ENCODE data around the gene TMPRSS9.
A peak's percentile ranks its signal among the peaks of the same experiment; 100 is the strongest.

TMPRSS9 gene

DNA sequence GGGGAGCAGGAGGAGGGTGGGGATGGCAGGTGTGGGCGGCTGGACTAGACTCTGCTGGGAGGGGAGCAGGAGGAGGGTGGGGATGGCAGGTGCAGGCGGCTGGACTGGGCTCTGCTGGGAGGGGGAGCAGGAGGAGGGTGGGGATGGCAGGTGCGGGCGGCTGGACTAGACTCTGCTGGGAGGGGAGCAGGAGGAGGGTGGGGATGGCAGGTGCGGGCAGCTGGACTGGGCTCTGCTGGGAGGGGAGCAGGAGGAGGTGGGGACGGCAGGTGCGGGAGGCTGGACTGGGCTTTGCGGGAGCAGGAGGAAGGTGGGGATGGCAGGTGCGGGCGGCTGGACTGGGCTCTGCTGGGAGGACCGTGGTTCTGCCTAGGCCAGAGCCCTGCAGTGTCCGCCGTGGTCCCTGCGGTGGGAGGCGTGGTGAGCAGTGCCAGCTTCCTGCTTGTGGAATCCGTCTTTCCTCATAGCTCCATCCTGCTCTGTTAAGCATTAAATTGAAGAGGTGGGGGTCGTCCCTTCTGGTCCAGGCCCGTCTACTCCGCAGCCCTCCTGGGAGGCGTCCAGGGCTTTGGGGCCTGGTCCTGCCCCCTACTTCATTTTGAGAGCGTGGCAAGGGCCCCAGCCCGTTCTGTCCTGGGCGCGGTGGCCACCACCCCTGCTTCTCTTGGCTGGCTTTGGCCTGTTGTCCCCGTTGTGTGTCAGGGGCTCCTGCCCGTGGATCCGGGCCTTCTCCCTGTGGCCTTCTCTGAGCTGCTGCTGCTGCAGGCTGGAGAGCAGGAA lies 26.8 kb upstream of the TMPRSS9 start:
- DNase-seq, result no peak
- TF ChIP-seq POLR2A (IDR thresholded peaks at IDR 0.05; ENCODE audit: low read length) (no peak), GATA1 (IDR thresholded peaks at IDR 0.05; ENCODE audit: low read depth, low read length) (no peak)

- no peak for DNase-seq
- no peak for TF ChIP-seq POLR2A (IDR thresholded peaks at IDR 0.05; ENCODE audit: low read length)
- TF ChIP-seq GATA1 (IDR thresholded peaks at IDR 0.05; ENCODE audit: low read depth, low read length), result no peak
Observed at GRCh38 chr19:2333807-2334211, 26.3 kb upstream of the TMPRSS9 start.

DNA sequence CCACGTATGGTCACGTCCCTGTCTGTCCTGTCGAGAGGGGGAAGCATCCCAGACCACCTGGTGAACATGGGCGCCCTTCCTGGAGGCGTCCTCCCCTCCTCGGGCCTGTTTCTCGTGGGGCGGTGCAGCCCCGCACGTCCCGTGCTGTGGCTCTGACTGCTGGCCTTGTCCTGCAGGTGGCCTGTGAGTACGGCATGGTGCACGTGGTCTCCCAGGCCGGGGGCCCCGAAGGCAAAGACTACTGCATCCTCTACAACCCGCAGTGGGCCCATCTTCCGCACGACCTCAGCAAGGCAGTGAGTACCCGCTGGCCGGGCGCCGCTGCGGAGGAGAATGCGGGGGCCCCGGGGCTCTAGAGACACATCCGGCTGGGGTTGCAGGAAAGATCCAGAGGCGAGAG lies 25.6 kb upstream of the TMPRSS9 start:
- TF ChIP-seq POLR2A (IDR thresholded peaks at IDR 0.05; ENCODE audit: low read length) (no peak), GATA1 (IDR thresholded peaks at IDR 0.05; ENCODE audit: low read depth, low read length) (no peak)
- no peak for DNase-seq

DNA sequence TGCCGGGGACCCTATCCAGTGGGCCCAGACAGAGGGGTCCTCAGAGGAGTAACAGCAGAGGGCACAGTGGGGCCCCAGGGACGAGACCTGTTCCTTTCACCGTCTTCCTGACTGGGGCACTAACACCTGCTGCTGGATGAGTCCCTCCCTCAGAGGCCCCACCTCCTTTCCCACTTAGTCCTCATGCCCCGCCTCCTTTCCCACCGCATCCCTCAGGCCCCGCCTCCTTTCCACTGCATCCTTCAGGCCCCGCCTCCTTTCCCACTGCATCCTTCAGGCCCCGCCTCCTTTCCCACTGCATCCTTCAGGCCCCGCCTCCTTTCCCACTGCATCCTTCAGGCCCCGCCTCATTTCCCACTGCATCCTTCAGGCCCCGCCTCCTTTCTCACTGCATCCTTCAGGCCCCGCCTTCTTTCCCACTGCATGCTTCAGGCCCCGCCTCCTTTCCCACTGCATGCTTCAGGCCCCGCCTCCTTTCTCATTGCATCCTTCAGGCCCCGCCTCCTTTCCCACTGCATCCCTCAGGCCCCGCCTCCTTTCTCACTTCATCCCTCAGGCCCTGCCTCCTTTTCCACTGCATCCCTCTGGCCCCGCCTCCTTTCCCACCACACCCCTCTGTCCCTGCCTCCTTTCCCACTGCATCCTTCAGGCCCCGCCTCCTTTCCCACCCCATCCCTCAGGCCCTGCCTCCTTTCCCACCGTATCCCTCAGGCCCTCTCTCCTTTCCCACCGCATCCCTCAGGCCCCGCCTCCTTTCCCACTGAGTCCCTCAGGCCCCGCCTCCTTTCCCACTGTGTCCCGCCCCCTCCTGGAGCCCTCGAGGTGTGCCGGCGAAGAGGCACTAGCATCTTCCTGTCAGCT lies 24.8 kb upstream of the TMPRSS9 start:
- TF ChIP-seq GATA1 (IDR thresholded peaks at IDR 0.05; ENCODE audit: low read depth, low read length) (no peak), POLR2A (IDR thresholded peaks at IDR 0.05; ENCODE audit: low read length) (no peak)
- peak; percentile 64 to 72 for DNase-seq

- DNase-seq, result no peak
- TF ChIP-seq GATA1 (IDR thresholded peaks at IDR 0.05; ENCODE audit: low read depth, low read length), result no peak
- TF ChIP-seq POLR2A (IDR thresholded peaks at IDR 0.05; ENCODE audit: low read length), result no peak
Observed at GRCh38 chr19:2335848-2336247, 24.2 kb upstream of the TMPRSS9 start.

GRCh38 chr19:2336528-2337328 lies 23.3 kb upstream of the TMPRSS9 start:
- TF ChIP-seq GATA1 (IDR thresholded peaks at IDR 0.05; ENCODE audit: low read depth, low read length), result no peak
- TF ChIP-seq POLR2A (IDR thresholded peaks at IDR 0.05; ENCODE audit: low read length), result no peak
- DNase-seq, result no peak

- TF ChIP-seq GATA1 (IDR thresholded peaks at IDR 0.05; ENCODE audit: low read depth, low read length) (no peak), POLR2A (IDR thresholded peaks at IDR 0.05; ENCODE audit: low read length) (no peak)
Observed at GRCh38 chr19:2337329-2337707, 22.7 kb upstream of the TMPRSS9 start.

GRCh38 chr19:2338055-2338615 lies 21.9 kb upstream of the TMPRSS9 start:
- no peak for DNase-seq
- TF ChIP-seq POLR2A (IDR thresholded peaks at IDR 0.05; ENCODE audit: low read length) (no peak), GATA1 (IDR thresholded peaks at IDR 0.05; ENCODE audit: low read depth, low read length) (no peak)

More at GRCh38 chr19:2337329-2337707, 22.7 kb upstream of the TMPRSS9 start:
- DNase-seq, result no peak

- DNase-seq, result no peak
- TF ChIP-seq POLR2A (IDR thresholded peaks at IDR 0.05; ENCODE audit: low read length), result no peak
- no peak for TF ChIP-seq GATA1 (IDR thresholded peaks at IDR 0.05; ENCODE audit: low read depth, low read length)
Observed at GRCh38 chr19:2338751-2339643, 21.1 kb upstream of the TMPRSS9 start.

- DNase-seq, result no peak
Observed at GRCh38 chr19:2339644-2340310, 20.3 kb upstream of the TMPRSS9 start.

DNA sequence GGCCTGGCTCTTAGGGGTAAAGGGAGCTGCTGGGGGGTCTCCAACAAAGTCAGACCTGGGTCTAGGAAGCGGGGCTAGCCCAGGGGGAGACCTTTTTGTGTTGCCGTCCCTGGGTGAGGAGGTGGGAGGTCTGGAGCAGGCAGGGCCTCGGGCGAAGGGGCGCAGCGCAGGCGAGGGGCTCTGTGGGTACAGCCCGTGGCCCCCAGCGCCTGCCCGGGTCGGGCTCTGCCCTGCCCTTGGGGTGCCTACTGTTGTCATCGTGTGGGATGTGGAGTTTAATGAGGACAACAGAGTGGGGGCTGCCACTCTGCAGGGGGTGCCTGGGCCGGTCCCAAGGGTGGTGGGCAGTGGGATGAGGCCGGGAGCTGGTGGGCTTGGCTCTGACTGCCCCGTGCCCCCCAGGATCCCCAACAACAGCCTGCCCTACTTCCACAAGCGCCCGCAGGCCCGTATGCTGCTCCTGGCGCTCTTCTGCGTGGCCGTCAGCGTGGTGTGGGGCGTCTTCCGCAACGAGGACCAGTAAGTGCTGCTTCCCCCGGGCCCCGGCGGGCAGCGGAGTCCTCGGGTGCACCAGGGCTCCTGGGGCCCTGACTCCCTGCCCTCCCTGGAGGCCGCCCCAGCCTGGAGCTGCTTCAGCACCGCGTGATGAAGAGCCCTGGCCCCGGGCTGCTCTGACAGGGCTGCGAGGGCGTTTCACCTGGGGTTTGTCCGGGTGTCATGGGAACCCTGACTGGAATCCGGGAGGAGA lies 19.4 kb upstream of the TMPRSS9 start:
- no peak for TF ChIP-seq GATA1 (IDR thresholded peaks at IDR 0.05; ENCODE audit: low read depth, low read length)
- no peak for TF ChIP-seq POLR2A (IDR thresholded peaks at IDR 0.05; ENCODE audit: low read length)
- DNase-seq, result no peak

More at GRCh38 chr19:2339644-2340310, 20.3 kb upstream of the TMPRSS9 start:
- TF ChIP-seq GATA1 (IDR thresholded peaks at IDR 0.05; ENCODE audit: low read depth, low read length) (no peak), POLR2A (IDR thresholded peaks at IDR 0.05; ENCODE audit: low read length) (no peak)

Measured in erythroblast (primary cell).